Liver (tissue), 3 donors: Measurements from ENCODE around the gene RTL9.

Experiments
- HNF4G ChIP-seq: IDR thresholded peaks from 2 replicates; pipeline ENCODE4 v1.6.1; 2016; ENCODE audit warnings: antibody characterized with exemption
- REST ChIP-seq: IDR thresholded peaks from 2 replicates; pipeline ENCODE4 v1.6.1; 2016; ENCODE audit warnings: antibody characterized with exemption, mild to moderate bottlenecking
- SP1 ChIP-seq: IDR thresholded peaks from 2 replicates; pipeline ENCODE4 v1.6.1; 2018; ENCODE audit warnings: antibody characterized with exemption, mild to moderate bottlenecking
- TAF1 ChIP-seq: conservative IDR thresholded peaks from 2 replicates; pipeline ENCODE4 v1.6.1; 2016; ENCODE audit warnings: antibody characterized with exemption, mild to moderate bottlenecking
- TF ChIP-seq, protein P1 (sequence below): fragments of 150-350 bp; IDR thresholded peaks from 2 replicates; pipeline ENCODE4 v1.5.1; 2017; ENCODE audit warnings: improper control_type of control experiment, low read depth, low read length; ENCODE audit not compliant: missing input control
- donor health status: healthy.
- donor health status: healthy.

DNA sequence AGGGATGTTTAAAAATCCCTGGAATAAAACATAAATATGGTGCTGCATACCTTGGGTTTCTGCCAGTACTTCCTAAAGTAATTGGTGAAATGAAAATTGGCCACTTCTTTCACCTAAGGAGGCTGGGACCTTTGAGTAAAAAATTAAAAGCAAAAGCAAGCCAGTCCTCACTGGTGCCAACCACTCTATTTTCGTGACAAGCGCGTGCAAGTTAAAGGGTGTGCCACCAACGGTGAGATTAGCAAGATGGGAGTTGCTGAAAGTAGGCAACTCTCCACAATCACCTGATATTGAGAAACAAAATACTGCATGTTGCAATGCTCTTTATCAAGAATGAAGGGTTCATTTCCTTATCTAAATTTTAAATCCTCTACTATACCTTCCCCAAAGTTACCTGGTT is 19.7 kb upstream of the RTL9 start:
- TF ChIP-seq REST (no peak), SP1 (no peak), HNF4G (no peak), TAF1 (no peak)
- TF ChIP-seq, protein P1, sequence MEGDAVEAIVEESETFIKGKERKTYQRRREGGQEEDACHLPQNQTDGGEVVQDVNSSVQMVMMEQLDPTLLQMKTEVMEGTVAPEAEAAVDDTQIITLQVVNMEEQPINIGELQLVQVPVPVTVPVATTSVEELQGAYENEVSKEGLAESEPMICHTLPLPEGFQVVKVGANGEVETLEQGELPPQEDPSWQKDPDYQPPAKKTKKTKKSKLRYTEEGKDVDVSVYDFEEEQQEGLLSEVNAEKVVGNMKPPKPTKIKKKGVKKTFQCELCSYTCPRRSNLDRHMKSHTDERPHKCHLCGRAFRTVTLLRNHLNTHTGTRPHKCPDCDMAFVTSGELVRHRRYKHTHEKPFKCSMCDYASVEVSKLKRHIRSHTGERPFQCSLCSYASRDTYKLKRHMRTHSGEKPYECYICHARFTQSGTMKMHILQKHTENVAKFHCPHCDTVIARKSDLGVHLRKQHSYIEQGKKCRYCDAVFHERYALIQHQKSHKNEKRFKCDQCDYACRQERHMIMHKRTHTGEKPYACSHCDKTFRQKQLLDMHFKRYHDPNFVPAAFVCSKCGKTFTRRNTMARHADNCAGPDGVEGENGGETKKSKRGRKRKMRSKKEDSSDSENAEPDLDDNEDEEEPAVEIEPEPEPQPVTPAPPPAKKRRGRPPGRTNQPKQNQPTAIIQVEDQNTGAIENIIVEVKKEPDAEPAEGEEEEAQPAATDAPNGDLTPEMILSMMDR = no peak
